A549 (cell line): ENCODE results near the gene MRPS34.

Experiments used
- BHLHE40 ChIP-seq: IDR thresholded peaks from 2 replicates; pipeline ENCODE4 v1.6.1; 2012; ENCODE audit warnings: low read depth, low read length, inconsistent platforms
- RCOR1 ChIP-seq: fragments of 150-350 bp; IDR thresholded peaks from 2 replicates; pipeline ENCODE4 v1.6.1; 2014; ENCODE audit warnings: antibody characterized with exemption, low read length, low read depth
- SMC3 ChIP-seq: fragments of >200 bp; sonication (Bioruptor Twin); formaldehyde crosslinking; IDR thresholded peaks from 3 replicates; pipeline ENCODE4 v1.6.1; 2018; ENCODE audit warnings: inconsistent platforms
- TFCP2L1 ChIP-seq: fragments of 250-450 bp; sonication (Bioruptor Pico); IDR thresholded peaks from 2 replicates; pipeline ENCODE4 v1.5.0; 2021; ENCODE audit warnings: mild to moderate bottlenecking
- ZFP36 ChIP-seq: fragments of 450-650 bp; IDR thresholded peaks from 2 replicates; pipeline ENCODE4 v1.6.1; 2014; ENCODE audit warnings: borderline replicate concordance; ENCODE audit not compliant: partially characterized antibody
- TF ChIP-seq, protein P1 (sequence below): fragments of >200 bp; sonication (Bioruptor Twin); formaldehyde crosslinking; IDR thresholded peaks from 3 replicates; pipeline ENCODE4 v1.5.1; 2016
- TF ChIP-seq, protein P2 (sequence below): fragments of 450-650 bp; IDR thresholded peaks from 2 replicates; pipeline ENCODE4 v1.6.1; 2014; ENCODE audit warnings: antibody characterized with exemption

DNA sequence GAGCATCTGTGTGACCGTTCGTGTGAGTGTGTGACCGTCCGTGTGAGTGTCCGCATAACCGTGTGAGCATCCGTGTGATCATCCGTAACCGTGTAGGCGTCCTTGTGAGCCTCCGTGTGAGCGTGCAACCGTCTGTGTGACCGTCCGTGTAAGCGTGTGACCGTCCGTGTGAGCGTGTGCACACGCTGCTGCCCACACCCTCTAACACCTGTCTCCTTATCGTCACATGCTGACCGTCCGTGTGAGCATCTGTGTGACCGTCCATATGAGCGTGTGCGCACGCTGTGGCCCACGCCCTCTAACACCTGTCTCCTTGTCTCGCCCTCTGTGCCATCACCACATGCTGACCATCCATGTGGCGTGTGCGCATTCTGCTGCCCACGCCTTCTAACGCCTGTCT, 32.7 kb downstream of the MRPS34 start:
- TF ChIP-seq, protein P1, sequence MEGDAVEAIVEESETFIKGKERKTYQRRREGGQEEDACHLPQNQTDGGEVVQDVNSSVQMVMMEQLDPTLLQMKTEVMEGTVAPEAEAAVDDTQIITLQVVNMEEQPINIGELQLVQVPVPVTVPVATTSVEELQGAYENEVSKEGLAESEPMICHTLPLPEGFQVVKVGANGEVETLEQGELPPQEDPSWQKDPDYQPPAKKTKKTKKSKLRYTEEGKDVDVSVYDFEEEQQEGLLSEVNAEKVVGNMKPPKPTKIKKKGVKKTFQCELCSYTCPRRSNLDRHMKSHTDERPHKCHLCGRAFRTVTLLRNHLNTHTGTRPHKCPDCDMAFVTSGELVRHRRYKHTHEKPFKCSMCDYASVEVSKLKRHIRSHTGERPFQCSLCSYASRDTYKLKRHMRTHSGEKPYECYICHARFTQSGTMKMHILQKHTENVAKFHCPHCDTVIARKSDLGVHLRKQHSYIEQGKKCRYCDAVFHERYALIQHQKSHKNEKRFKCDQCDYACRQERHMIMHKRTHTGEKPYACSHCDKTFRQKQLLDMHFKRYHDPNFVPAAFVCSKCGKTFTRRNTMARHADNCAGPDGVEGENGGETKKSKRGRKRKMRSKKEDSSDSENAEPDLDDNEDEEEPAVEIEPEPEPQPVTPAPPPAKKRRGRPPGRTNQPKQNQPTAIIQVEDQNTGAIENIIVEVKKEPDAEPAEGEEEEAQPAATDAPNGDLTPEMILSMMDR = no peak
- TF ChIP-seq ZFP36 = no peak
- no peak for TF ChIP-seq TFCP2L1 (CRISPR knock-in tag)
- TF ChIP-seq BHLHE40 = no peak
- TF ChIP-seq SMC3 = no peak
- TF ChIP-seq, protein P2, sequence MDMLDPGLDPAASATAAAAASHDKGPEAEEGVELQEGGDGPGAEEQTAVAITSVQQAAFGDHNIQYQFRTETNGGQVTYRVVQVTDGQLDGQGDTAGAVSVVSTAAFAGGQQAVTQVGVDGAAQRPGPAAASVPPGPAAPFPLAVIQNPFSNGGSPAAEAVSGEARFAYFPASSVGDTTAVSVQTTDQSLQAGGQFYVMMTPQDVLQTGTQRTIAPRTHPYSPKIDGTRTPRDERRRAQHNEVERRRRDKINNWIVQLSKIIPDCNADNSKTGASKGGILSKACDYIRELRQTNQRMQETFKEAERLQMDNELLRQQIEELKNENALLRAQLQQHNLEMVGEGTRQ = no peak
- no peak for TF ChIP-seq RCOR1
